T47D (cell line): ENCODE data around the gene SMG6.
"Not testable (repeated sequence)": the region's sequence is repeated elsewhere in the genome, so short reads cannot be mapped to it uniquely, and the experiment has no call there.

Source experiments
- DNase-seq, 2 experiments: peaks; one replicate each; pipeline versions ENCODE4 v3.0.0 to v3.0.0-alpha.2; 2011 to 2012; ENCODE audit warnings: low read depth in 1 of 2, low spot score in 1 of 2
- JUND ChIP-seq: IDR thresholded peaks from 2 replicates; pipeline ENCODE4 v1.6.1; 2012; ENCODE audit warnings: low read depth
- in situ Hi-C: cut with HindIII; loops from 2 replicates; pipeline ENCODE4 v1.10.0; 2016; ENCODE audit warnings: low sequenced_read_pairs, low pct_unique_long_range_greater_than_20kb

The SMG6 gene

GRCh38 chr17:2210726-2211125 is 92.9 kb downstream of the SMG6 start:
- in situ Hi-C loops: no loop called here
- DNase-seq: no peak
- no peak for TF ChIP-seq JUND

- DNase-seq: no peak
- TF ChIP-seq JUND: no peak
- in situ Hi-C loops: no loop called here
Measured at GRCh38 chr17:2207815-2208515, 95.6 kb downstream of the SMG6 start.

GRCh38 chr17:2204393-2204792 is 99.2 kb downstream of the SMG6 start:
- DNase-seq: no peak
- in situ Hi-C loops: no loop called here

GRCh38 chr17:2203818-2204217 is 99.8 kb downstream of the SMG6 start:
- no peak for TF ChIP-seq JUND
- no peak for DNase-seq
- in situ Hi-C loops: no loop called here

More at GRCh38 chr17:2204393-2204792, 99.2 kb downstream of the SMG6 start:
- TF ChIP-seq JUND: no peak

- no peak for DNase-seq
- in situ Hi-C loops: no loop called here
- no peak for TF ChIP-seq JUND
Measured at GRCh38 chr17:2202996-2203575, 100.5 kb downstream of the SMG6 start.

- no peak for TF ChIP-seq JUND
- no peak for DNase-seq
- in situ Hi-C loops: no loop called here
Measured at GRCh38 chr17:2202302-2202995, 101.1 kb downstream of the SMG6 start.

- in situ Hi-C loops, DNase-seq: not testable (repeated sequence)
Measured at GRCh38 chr17:2199386-2199785, 104.2 kb downstream of the SMG6 start.

- in situ Hi-C loops: no loop called here
- no peak for TF ChIP-seq JUND
- DNase-seq: no peak
Measured at GRCh38 chr17:2198927-2199326, 104.7 kb downstream of the SMG6 start.

GRCh38 chr17:2197271-2197670 is 106.3 kb downstream of the SMG6 start:
- no peak for TF ChIP-seq JUND
- in situ Hi-C loops: no loop called here
- DNase-seq: no peak

GRCh38 chr17:2195729-2196128 is 107.9 kb downstream of the SMG6 start:
- peak in 1 of 2 experiments; percentile 46 for DNase-seq
- in situ Hi-C loops: no loop called here
- no peak for TF ChIP-seq JUND

- in situ Hi-C loops: no loop called here
- peak in 1 of 2 experiments; percentile 10 for DNase-seq
- no peak for TF ChIP-seq JUND
Measured at GRCh38 chr17:2194889-2195335, 108.7 kb downstream of the SMG6 start.

GRCh38 chr17:2192367-2193057 is 111.1 kb downstream of the SMG6 start:
- no peak for TF ChIP-seq JUND
- in situ Hi-C loops: no loop called here
- no peak for DNase-seq

- TF ChIP-seq JUND: no peak
- in situ Hi-C loops: no loop called here
- DNase-seq: no peak
Measured at GRCh38 chr17:2191785-2192184, 111.8 kb downstream of the SMG6 start.
